ENCODE data around the gene ELFN2.

DNA sequence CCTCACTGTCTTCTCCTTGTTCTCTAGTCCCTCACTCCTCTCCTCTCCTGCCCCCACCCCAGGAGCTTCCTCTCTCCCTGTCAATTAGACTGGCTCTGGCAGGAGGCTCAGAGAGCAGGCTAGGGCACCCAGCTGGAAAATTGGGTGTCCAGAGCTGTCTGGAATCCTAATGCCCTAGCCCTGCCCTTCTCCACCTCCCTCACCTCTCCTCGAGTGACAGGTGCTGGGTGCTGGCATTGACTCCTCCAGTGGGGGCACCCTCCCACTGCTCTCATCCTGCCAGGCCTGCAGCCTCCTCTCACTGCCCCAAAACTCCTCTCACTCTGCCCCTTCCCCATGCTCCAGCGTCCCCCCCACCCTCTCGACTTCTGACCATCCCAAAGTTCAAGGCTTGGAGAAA is 76.0 kb downstream of the ELFN2 start:
- TF ChIP-seq, protein P1, sequence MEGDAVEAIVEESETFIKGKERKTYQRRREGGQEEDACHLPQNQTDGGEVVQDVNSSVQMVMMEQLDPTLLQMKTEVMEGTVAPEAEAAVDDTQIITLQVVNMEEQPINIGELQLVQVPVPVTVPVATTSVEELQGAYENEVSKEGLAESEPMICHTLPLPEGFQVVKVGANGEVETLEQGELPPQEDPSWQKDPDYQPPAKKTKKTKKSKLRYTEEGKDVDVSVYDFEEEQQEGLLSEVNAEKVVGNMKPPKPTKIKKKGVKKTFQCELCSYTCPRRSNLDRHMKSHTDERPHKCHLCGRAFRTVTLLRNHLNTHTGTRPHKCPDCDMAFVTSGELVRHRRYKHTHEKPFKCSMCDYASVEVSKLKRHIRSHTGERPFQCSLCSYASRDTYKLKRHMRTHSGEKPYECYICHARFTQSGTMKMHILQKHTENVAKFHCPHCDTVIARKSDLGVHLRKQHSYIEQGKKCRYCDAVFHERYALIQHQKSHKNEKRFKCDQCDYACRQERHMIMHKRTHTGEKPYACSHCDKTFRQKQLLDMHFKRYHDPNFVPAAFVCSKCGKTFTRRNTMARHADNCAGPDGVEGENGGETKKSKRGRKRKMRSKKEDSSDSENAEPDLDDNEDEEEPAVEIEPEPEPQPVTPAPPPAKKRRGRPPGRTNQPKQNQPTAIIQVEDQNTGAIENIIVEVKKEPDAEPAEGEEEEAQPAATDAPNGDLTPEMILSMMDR (IDR thresholded peaks at IDR 0.05), result no peak
- no peak for TF ChIP-seq POLR2A (IDR thresholded peaks at IDR 0.05)
